ENCODE results near the gene KLHL30. TPM values are rescaled to one million over a fixed set of nuclear protein-coding genes. Genes with fewer than 3 reads are reported as not detected.
"Not testable (repeated sequence)": the region's sequence is repeated elsewhere in the genome, so short reads cannot be mapped to it uniquely, and the experiment has no call there.

KLHL30 gene
- polyA plus RNA-seq, 5 donors = 0.08 to 0.68 (median 0.18) TPM

- DNase-seq = no peak
Measured at GRCh38 chr2:238101891-238102841, 36.3 kb upstream of the KLHL30 start.

DNA sequence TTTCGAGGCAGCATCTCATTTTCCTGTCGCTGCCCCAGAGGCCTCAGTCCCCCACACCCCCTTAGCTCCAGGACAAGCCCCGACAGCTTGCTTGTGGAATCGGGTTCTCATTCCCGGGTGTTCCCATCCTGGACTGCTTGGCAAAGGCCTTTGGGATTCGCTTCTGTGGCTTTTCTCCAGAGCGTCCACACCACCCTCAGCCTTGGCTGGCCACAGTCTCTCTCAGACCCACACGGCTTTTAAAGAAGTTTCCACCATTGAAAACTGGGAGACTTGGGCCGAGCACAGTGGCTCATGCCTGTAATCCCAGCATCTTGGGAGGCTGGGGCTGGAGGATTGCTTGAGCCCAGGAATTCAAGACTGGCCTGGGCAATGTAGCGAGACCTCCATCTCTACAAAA, 35.6 kb upstream of the KLHL30 start:
- no peak for DNase-seq

DNA sequence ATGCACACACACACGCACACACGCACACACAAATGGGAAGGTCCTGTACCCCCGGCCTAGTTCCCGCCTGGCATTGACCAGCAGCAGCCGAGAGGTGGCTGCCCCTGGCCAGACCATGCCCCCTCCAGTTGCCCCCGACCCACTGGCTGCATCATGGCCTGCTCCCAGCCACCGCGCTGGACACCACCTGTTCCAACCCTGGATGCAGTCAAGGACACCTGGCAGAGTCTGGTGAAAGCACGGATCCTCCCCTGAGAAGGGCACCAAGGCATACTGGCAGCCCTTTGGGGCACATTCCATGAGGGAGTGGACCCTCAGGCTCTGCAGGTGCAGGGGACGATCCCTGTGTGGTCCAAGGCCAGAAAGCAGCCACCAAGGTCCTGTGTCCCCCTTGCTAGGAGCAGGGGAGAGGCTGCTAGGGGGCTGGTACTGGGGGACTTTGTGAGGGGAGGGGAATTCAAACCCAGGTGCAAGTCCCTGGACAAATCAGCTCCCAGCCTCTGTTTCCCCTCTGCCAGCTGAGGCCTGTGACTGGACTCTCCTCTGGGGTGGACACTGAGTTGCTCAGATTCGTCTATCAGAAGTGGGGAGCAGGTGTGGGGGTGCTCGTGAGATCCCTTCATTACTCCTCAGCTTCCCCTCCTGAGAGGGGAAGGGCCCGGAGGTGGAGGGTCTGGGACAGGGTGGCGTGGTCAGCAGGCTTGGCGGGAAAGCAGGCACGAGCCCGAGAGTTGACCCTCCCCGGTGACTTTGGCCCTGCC, 34.8 kb upstream of the KLHL30 start:
- DNase-seq = no peak

DNA sequence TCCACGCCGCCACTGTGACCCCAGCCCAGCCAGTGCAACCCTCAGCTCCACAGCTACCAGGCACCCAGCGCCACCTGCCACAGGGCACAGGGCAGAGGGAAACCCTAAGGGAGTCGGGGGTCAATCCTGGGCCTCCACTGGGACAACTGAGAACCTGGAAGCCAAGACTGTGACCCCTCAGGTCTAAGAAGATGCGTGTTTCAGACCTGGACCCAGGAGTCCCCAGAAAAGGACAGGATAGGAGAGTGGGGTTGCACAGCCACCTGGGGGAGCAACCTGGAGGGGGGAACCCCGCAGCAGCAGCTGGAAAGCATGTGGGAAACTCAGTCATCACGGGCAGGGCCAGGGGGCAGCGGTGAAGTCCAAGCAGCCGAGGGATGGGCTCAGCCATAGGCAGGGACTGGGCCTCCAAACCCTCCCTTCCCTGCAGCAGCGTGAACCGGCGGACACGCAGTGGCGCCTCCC, 34.2 kb upstream of the KLHL30 start:
- no peak for DNase-seq

DNA sequence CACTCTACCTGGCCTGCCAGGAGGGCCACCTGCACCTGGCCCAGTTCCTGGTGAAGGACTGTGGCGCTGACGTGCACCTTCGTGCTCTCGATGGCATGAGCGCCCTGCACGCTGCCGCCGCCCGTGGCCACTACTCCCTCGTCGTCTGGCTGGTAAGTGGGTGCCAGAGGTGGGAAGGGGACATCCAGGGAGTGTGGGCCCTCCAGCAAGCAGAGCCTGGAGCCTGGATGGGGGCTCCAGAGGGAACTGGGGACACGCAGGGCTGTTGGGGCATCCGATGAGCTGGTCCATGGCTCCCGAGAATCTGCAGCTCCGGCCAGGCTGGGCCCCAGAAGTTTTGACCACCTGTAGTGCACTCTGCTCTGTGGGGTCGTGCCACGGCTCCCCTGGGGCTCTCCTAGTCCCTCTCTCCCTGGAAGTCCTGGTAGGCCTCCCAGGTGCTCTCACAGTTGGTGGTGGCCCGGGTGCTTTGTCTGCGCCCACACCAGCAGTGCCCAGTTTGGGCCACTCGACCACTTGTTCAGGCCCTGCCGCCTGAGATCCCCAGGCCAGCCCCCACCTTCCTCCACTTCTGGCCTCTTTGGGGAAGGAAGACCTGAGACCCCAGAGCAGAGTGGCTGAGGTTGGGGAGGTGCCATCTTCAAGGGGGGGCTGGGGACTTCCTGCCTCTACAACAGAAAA, 33.6 kb upstream of the KLHL30 start:
- no peak for DNase-seq

GRCh38 chr2:238105506-238106338, 32.7 kb upstream of the KLHL30 start:
- DNase-seq = no peak

DNA sequence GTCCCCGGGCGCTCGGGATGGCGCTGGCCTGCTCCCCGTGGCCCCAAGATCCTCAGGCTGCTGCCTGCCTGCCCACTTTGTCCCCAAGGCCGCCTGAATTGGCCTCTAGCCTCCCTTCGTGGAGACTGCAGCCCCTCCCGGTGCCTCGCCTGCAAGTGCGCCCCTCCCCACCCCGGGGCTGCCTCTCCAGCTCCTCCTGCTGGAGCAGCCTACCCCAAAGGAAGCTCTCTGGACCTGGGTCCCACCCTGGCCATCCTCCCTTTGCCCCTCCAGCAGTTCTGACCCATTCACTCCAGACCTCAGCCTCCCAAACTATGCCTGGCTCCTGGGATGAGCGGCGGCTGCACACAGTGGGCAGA, 32.1 kb upstream of the KLHL30 start:
- DNase-seq = no peak

GRCh38 chr2:238106698-238107524, 31.6 kb upstream of the KLHL30 start:
- no peak for DNase-seq

DNA sequence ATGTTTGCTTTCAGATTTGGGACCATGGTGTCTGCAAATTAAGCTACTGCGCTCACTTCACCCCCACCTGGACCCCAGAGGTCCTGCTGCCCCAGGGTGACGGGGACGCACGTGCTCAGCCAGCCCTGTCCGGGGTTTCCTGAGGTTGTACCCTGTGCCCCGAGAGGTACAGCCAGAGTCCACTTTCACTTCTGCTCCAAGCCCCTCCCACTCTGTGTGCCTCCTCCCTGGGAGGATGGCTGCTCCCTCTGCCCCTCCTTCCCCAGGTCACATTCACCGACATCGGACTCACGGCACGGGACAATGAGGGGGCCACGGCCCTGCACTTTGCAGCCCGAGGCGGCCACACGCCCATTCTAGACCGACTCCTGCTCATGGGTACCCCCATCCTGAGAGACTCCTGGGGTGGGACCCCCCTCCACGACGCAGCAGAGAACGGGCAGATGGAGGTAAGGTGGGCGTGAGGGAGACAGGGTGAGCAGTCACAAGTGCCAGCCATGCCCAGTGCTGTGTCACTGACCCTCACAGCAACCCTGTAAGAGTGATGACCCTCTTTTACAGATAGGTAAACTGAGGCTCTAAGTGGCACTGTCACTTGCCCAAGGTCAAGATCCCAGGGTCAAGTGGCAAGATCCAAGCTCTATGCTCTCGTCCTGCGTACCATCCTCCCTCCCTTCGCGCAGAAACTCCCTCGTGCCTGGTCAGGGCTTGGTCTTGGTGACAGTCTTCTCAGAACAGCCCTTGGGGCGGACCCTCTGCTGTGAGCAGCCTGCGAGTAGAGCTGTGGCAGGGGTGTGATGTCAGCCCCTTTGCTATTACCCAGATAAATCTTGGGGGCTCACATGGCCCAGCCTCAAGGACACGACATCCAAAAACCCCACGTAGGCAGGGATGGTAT, 30.7 kb upstream of the KLHL30 start:
- no peak for DNase-seq

GRCh38 chr2:238108423-238109183, 29.9 kb upstream of the KLHL30 start:
- no peak for DNase-seq

GRCh38 chr2:238113611-238114010, 24.9 kb upstream of the KLHL30 start:
- DNase-seq = no peak

DNA sequence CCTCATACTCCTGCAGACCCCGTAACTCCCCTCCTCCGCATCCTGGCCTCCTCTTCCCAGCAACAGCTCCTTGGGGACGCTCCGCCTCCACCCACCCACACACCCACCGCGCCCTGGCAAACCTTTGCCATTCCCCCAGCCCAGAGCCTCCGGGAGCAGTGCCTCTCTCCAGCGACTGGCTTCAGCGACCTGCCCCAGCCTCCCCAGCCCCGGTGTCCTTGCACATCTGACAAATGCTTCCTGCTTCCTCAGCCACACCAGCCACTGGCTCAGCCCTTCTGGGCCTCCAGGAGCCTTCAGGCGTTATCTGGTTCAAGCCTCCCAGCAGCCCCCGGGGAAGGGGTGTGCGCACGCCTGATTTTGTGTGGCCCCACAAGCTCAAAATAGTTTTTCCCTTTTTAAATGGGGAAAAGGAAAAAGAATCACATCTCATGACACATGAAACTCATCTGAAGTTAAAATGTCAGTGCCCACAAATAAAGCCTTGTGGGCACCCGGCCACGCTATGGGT, 24.1 kb upstream of the KLHL30 start:
- DNase-seq = no peak

DNA sequence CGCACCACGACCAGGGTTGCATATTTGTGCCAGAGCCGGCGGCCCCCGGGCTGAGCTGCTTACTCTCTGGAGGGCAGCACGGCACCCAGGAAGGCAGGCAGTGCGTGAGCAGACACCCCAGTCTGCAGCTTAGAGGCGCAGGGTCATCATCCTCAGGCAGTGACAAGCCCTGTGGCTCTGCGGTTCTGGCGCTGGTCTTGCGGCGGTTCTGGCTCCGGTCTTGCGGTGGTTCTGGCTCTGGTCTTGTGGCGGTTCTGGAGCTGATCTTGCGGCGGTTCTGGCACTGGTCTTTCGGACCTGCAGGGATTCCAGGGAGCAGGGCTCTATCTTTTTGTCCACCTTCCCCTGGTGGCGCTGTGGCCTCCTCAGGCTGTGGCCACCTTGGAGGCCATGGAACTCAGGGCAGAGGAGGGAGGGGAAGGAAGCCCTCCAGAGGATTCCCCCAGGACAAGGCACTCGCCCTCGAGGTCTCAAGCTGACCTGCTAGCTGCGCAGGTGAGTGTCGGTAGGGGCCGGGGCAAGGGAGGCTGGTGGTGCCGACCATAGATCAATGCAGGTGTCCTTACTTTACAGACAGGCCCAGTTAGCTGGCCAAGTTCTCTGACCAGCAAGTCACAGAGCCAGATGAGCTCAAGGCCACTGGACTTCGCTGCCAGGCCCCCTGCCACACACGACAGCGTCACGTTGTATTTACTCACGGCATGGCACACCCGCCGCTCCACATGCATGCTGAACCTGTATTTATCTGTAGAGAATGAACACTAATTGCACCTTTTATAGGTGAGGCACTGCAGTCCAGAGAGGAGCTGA, 23.4 kb upstream of the KLHL30 start:
- no peak for DNase-seq

GRCh38 chr2:238115709-238116108, 22.8 kb upstream of the KLHL30 start:
- not testable (repeated sequence) for DNase-seq

DNA sequence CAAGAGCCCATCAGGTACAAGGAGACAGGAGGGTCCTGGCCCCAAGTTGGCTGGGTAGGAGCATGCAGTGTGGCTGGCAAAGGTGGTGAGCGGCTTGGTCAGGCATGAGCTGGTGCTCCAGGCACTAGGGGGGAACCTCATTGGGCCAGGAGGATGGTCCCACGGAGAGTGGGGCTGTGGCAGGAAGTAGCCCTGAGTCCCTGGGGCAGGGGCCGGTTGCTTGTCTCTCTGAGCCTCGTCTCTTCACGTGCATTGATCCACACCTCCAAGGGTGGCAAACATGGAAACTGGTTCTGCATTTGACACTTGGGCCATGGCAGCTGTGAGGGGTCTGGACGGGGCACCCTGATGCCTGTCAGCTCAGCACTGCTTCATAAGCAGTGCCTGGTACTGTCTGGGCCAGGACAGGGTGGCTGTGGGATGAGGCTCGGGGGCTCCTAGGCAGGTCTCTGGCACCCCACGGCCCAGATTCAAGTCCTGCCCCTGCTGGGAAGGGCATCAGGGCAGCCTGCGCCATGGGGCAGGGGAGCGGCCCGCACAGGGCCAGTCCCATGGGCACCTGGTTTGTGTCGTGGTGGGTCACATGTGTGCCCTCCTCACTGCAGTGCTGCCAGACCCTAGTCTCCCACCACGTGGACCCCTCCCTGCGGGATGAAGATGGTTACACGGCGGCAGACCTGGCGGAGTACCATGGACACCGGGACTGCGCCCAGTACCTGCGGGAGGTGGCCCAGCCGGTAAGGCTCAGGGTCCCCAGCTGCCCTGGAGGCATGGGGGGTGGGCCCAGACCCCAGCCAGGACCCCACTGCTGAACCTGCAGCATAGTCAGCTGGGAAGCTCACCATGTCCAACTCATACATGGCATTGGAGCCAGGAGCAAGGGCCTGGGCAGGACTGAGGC, 21.9 kb upstream of the KLHL30 start:
- no peak for DNase-seq
